Measurements from ENCODE around the gene IQSEC1. TPM values are rescaled to one million over a fixed set of nuclear protein-coding genes. Genes with fewer than 3 reads are reported as not detected.

Gene IQSEC1
- total and polyA plus RNA-seq, 7 experiments from 2014 or later: 21.1 to 163 (median 70.2) TPM

DNA sequence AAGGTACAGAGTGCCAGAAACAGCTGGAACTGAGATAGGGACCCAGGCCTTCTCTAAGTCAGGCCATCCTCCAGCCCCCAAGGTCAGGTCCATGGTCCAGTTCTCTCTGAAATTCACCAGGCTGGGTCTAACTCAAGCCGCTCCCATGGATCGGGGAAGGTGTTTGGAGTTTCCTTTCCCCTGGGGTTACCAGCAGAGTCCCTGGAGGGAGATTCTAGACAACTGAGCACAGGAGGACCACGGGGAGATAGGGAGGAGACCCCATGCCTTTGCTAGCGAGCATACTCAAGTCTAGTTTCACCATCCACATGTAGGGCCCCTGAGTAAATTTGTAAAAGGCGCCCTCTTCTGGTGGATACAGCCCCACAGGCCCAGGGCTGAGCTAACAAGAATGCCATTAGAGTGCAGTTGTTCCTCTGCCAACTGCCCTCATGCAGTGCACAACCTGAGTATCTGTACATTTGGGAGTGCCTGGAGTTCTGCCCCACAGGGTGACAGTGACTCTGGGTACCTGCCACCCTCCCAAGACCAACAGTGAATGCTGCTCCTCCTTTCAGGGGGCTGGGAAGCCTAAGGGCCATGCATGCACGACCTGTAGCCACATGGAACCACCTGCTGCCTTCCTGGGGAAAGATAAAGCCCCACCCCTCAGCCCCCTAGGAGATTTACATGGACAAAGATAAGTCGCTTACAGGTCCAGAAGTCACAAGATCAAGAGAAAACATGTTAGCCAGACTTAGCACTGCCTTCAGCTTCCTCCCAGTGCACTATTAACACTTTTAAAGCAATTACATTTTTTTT, 89.0 kb downstream of the IQSEC1 start:
- ChIA-PET CTCF (interaction anchor here (0.6 to 1.6 kb wide), 7 partner anchors 9 to 108 kb away, joined by 3 to 8 read pairs (median 4); no protein-coding TSS in a partner anchor), POLR2A (no interaction called here)
- Histone ChIP-seq H3K36me3 (ENCODE audit: control insufficient read depth in 2 of 3, insufficient read depth in 3 of 3, low read length in 3 of 3) (peaks cover 0 to 29% (median 0%) of the 10 kb centered on the region in 3 experiments), H3K4me1 (ENCODE audit: control insufficient read depth in 2 of 2, insufficient read depth in 2 of 2, low read length in 2 of 2) (peaks cover 29 to 32% of the 10 kb centered on the region in 2 donors), H3K9me3 (ENCODE audit: control insufficient read depth in 2 of 3, low read length in 3 of 3) (no peaks in the 10 kb centered on the region), H3K27me3 (ENCODE audit: control insufficient read depth in 2 of 2, insufficient read depth in 2 of 2, low read length in 2 of 2) (no peaks in the 10 kb centered on the region), H3K4me3 (ENCODE audit: low read length) (no peak overlapping the region), H3K27ac (ENCODE audit: low read depth, low read length) (peak overlapping the region; percentile 11)
- H3K27ac Mint-ChIP-seq: peak overlapping the region in 4 of 9 donors; percentile 27 to 79 (median 50)
- DNase-seq (peak in 8 of 9 donors; percentile 41 to 69 (median 58)), ATAC-seq (peak; percentile 82)
- H3K36me3 Mint-ChIP-seq: peaks cover 0 to 1% (median 0%) of the 10 kb centered on the region in 5 donors
- no peaks in the 10 kb centered on the region for H3K9me3 Mint-ChIP-seq
- H3K4me3 Mint-ChIP-seq: no peak overlapping the region
- intact Hi-C loops (cut with micrococcal nuclease): loop anchor here (1.0 to 5.0 kb wide), 4 partner anchors 11 to 116 kb away; no protein-coding TSS in a partner anchor
- no peaks in the 10 kb centered on the region for H3K27me3 Mint-ChIP-seq
- peaks cover 29 to 77% (median 67%) of the 10 kb centered on the region in 7 donors for H3K4me1 Mint-ChIP-seq

- Mint-ChIP-seq H3K27me3 (no peaks in the 10 kb centered on the region), H3K36me3 (peaks cover 0 to 4% (median 0%) of the 10 kb centered on the region in 5 donors), H3K9me3 (no peaks in the 10 kb centered on the region), H3K4me3 (peak overlapping the region in 1 of 10 donors; percentile 61), H3K4me1 (peaks cover 20 to 70% (median 64%) of the 10 kb centered on the region in 7 donors), H3K27ac (peak overlapping the region in 6 of 9 donors; percentile 30 to 86 (median 56))
- H3K27ac ChIP-seq (ENCODE audit: low read depth, low read length): peak overlapping the region; percentile 11
- ChIA-PET CTCF (interaction anchor here (0.8 to 1.6 kb wide), 5 partner anchors 8 to 108 kb away, joined by 3 to 4 read pairs (median 3); no protein-coding TSS in a partner anchor), POLR2A (interaction anchor here (0.6 kb wide), 1 partner anchor 42 kb away, joined by 3 read pairs; no protein-coding TSS in a partner anchor)
- H3K27me3 ChIP-seq (ENCODE audit: control insufficient read depth in 2 of 2, insufficient read depth in 2 of 2, low read length in 2 of 2): no peaks in the 10 kb centered on the region
- H3K9me3 ChIP-seq (ENCODE audit: control insufficient read depth in 2 of 3, low read length in 3 of 3): no peaks in the 10 kb centered on the region
- ATAC-seq (no peak), DNase-seq (no peak)
- H3K4me1 ChIP-seq (ENCODE audit: control insufficient read depth in 2 of 2, insufficient read depth in 2 of 2, low read length in 2 of 2): peaks cover 24 to 29% of the 10 kb centered on the region in 2 donors
- intact Hi-C loops (cut with micrococcal nuclease): loop anchor here in 1 of 2 donors (5.0 kb wide), 1 partner anchor 66 kb away; no protein-coding TSS in a partner anchor
- peaks cover 0 to 36% (median 0%) of the 10 kb centered on the region in 3 experiments for H3K36me3 ChIP-seq (ENCODE audit: control insufficient read depth in 2 of 3, insufficient read depth in 3 of 3, low read length in 3 of 3)
- H3K4me3 ChIP-seq (ENCODE audit: low read length): no peak overlapping the region
Observed at GRCh38 chr3:12983319-12983718, 89.9 kb downstream of the IQSEC1 start.

DNA sequence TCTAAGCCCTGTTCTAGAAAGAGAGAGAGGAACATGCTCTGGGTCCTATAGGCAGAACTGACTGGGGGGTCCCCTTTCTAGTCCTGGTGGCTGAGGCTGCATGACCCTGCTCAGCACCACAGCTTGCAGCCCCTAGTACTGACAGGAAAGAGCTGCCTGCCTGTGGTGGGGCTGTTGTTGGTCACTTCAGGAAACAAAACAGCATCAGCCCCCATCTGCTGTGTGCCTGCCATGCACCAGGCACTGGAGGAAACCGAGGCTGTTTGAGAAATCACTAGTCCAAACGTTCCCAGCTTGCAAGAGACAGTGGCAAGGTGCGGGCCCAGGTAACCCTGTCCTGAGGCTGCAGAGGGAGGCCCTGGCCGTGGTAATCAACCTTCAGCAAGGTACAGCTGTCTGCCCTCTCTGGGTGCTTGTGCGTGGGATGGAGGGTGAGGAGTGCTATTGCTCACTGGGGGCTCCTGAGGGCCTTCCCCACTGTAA, 90.6 kb downstream of the IQSEC1 start:
- Mint-ChIP-seq H3K27me3 (no peaks in the 10 kb centered on the region), H3K4me3 (no peak overlapping the region), H3K27ac (peak overlapping the region in 6 of 9 donors; percentile 33 to 86 (median 54)), H3K4me1 (peaks cover 20 to 69% (median 65%) of the 10 kb centered on the region in 7 donors), H3K36me3 (peaks cover 0 to 4% (median 0%) of the 10 kb centered on the region in 5 donors), H3K9me3 (no peaks in the 10 kb centered on the region)
- POLR2A ChIA-PET: interaction anchor here (0.7 to 1.2 kb wide), 2 partner anchors 9 to 10 kb away, joined by 4 to 7 read pairs; no protein-coding TSS in a partner anchor
- CTCF ChIA-PET: interaction anchor here (1.2 kb wide), 1 partner anchor 24 kb away, joined by 3 read pairs; no protein-coding TSS in a partner anchor
- intact Hi-C loops (cut with micrococcal nuclease): loop anchor here in 1 of 2 donors (5.0 kb wide), 1 partner anchor 65 kb away; no protein-coding TSS in a partner anchor
- H3K27ac ChIP-seq (ENCODE audit: low read depth, low read length): no peak overlapping the region
- peaks cover 24 to 29% of the 10 kb centered on the region in 2 donors for H3K4me1 ChIP-seq (ENCODE audit: control insufficient read depth in 2 of 2, insufficient read depth in 2 of 2, low read length in 2 of 2)
- no peak overlapping the region for H3K4me3 ChIP-seq (ENCODE audit: low read length)
- no peaks in the 10 kb centered on the region for H3K9me3 ChIP-seq (ENCODE audit: control insufficient read depth in 2 of 3, low read length in 3 of 3)
- DNase-seq: no peak
- H3K27me3 ChIP-seq (ENCODE audit: control insufficient read depth in 2 of 2, insufficient read depth in 2 of 2, low read length in 2 of 2): no peaks in the 10 kb centered on the region
- no peak for ATAC-seq
- peaks cover 0 to 42% (median 0%) of the 10 kb centered on the region in 3 experiments for H3K36me3 ChIP-seq (ENCODE audit: control insufficient read depth in 2 of 3, insufficient read depth in 3 of 3, low read length in 3 of 3)

DNA sequence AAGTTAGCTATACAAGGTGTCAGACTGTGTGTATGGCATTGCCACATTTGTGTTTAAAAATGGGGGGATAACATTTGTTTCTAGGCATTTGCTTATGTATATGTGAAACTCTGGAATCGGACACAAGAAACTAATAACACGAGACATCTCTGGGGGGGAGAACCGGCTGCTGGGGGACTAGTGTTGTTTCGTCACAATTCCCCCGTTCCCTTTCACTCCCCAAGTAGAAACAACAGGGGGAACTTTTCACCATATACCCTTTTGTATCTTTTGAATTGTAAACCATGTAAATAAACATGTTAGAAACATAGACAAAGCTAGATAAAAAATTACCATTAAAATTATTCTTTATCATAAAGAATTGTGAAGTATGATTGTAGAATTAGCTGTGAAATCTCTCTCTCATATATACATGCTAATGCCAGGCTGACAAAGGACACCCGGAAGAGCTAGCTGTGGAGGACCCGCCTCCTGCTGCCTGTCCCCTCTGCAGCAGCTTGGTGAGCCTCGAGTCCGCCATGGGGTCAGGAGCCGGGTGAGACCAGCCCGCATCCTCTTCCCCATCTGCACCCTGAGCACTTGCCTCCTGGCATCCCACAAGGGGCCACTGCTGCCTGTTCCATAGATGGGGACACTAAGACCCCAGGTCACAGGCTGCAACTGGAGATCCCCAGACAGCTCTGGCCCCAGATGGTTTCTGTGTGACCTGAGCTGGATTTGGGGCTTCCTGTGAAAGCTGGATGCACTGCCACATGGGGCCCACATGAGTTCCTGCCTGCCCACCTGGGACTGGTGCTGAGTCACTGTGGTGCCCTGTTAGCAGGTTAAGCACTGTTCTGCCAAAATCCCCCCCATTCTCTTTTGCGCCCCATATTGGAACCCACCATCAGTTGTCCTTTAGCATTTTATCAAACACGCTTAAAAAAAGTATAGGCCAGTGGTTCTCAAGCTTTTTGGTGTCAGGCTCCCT, 91.6 kb downstream of the IQSEC1 start:
- Histone ChIP-seq H3K27me3 (ENCODE audit: control insufficient read depth in 2 of 2, insufficient read depth in 2 of 2, low read length in 2 of 2) (no peaks in the 10 kb centered on the region), H3K27ac (ENCODE audit: low read depth, low read length) (no peak overlapping the region), H3K9me3 (ENCODE audit: control insufficient read depth in 2 of 3, low read length in 3 of 3) (no peaks in the 10 kb centered on the region), H3K36me3 (ENCODE audit: control insufficient read depth in 2 of 3, insufficient read depth in 3 of 3, low read length in 3 of 3) (peaks cover 0 to 41% (median 0%) of the 10 kb centered on the region in 3 experiments), H3K4me1 (ENCODE audit: control insufficient read depth in 2 of 2, insufficient read depth in 2 of 2, low read length in 2 of 2) (peaks cover 24 to 29% of the 10 kb centered on the region in 2 donors), H3K4me3 (ENCODE audit: low read length) (no peak overlapping the region)
- H3K9me3 Mint-ChIP-seq: no peaks in the 10 kb centered on the region
- H3K36me3 Mint-ChIP-seq: peaks cover 0 to 4% (median 2%) of the 10 kb centered on the region in 5 donors
- peak overlapping the region in 5 of 9 donors; percentile 3 to 58 (median 34) for H3K27ac Mint-ChIP-seq
- CTCF ChIA-PET: interaction anchor here (1.0 to 1.1 kb wide), 2 partner anchors 8 to 13 kb away, joined by 4 to 7 read pairs; no protein-coding TSS in a partner anchor
- DNase-seq: no peak
- POLR2A ChIA-PET: interaction anchor here (0.7 to 1.5 kb wide), 3 partner anchors 9 to 82 kb away, joined by 3 to 7 read pairs (median 5); no protein-coding TSS in a partner anchor
- no peak for ATAC-seq
- intact Hi-C loops (cut with micrococcal nuclease): loop anchor here (2.0 to 5.0 kb wide), 2 partner anchors 15 to 64 kb away; no protein-coding TSS in a partner anchor
- no peaks in the 10 kb centered on the region for H3K27me3 Mint-ChIP-seq
- peaks cover 20 to 69% (median 66%) of the 10 kb centered on the region in 7 donors for H3K4me1 Mint-ChIP-seq
- peak overlapping the region in 1 of 10 donors; percentile 29 for H3K4me3 Mint-ChIP-seq

DNA sequence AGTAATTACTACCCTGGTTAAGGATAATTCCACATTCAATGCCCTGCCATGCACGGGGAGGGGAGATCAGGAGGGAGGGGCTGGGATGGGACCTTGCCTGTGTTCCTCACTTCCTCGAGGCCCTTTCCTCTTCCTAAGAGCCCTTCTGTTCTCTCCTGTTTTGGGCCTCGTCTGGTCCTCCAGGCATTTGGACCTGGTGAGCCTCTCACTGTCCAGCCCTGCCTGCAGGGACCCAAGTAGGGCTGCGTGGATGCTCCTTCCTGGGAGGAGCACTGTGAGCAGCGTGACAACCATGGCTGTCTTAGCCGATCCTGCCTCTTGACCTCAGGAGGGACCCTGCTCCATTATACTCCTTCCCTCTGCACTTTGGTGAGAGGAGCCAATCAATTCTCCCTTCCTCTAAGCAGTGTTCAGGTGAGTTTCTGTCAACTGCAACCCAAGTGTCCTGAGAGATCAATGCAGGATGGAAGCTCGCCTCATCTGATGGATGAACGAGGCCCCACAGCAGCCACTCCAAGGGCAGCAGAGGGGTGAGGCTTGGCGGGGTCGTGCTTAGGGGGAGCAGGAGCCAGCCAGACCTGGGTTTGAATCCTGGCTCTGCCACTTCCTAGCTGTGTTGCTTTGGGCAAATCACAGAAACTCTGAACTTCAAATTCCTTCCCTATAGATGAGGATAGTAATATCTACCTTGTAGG, 92.5 kb downstream of the IQSEC1 start:
- Mint-ChIP-seq H3K4me3 (no peak overlapping the region), H3K27me3 (no peaks in the 10 kb centered on the region), H3K4me1 (peaks cover 20 to 69% (median 66%) of the 10 kb centered on the region in 7 donors), H3K27ac (peak overlapping the region in 5 of 9 donors; percentile 10 to 34 (median 32)), H3K36me3 (peaks cover 0 to 4% (median 3%) of the 10 kb centered on the region in 5 donors), H3K9me3 (peaks cover 0 to 2% (median 0%) of the 10 kb centered on the region in 11 donors)
- no peak overlapping the region for H3K27ac ChIP-seq (ENCODE audit: low read depth, low read length)
- peaks cover 0 to 33% (median 0%) of the 10 kb centered on the region in 3 experiments for H3K36me3 ChIP-seq (ENCODE audit: control insufficient read depth in 2 of 3, insufficient read depth in 3 of 3, low read length in 3 of 3)
- peaks cover 24 to 29% of the 10 kb centered on the region in 2 donors for H3K4me1 ChIP-seq (ENCODE audit: control insufficient read depth in 2 of 2, insufficient read depth in 2 of 2, low read length in 2 of 2)
- H3K9me3 ChIP-seq (ENCODE audit: control insufficient read depth in 2 of 3, low read length in 3 of 3): no peaks in the 10 kb centered on the region
- DNase-seq: no peak
- H3K27me3 ChIP-seq (ENCODE audit: control insufficient read depth in 2 of 2, insufficient read depth in 2 of 2, low read length in 2 of 2): no peaks in the 10 kb centered on the region
- ATAC-seq: no peak
- POLR2A ChIA-PET: interaction anchor here (1.5 kb wide), 1 partner anchor 10 kb away, joined by 5 read pairs; no protein-coding TSS in a partner anchor
- CTCF ChIA-PET: interaction anchor here (1.0 to 1.1 kb wide), 2 partner anchors 9 to 14 kb away, joined by 4 to 7 read pairs; no protein-coding TSS in a partner anchor
- intact Hi-C loops (cut with micrococcal nuclease): loop anchor here (2.0 to 5.0 kb wide), 2 partner anchors 14 to 63 kb away; no protein-coding TSS in a partner anchor
- no peak overlapping the region for H3K4me3 ChIP-seq (ENCODE audit: low read length)

Data from naive thymus-derived CD4-positive, alpha-beta T cell (primary cell).